OCI-LY7 (cell line): ENCODE data around the gene SLC45A1.

ENCODE experiments used
- EZH2phosphoT487 ChIP-seq: fragments of 200-600 bp; sonication (generic); IDR thresholded peaks from 2 replicates; pipeline ENCODE4 v1.6.1; 2018; ENCODE audit warnings: low read depth, borderline replicate concordance, mild to moderate bottlenecking, mixed run types, antibody characterized with exemption, low read length, moderate library complexity, mixed read lengths
- TF ChIP-seq, protein P1 (sequence below): fragments of 200-600 bp; sonication (generic); conservative IDR thresholded peaks from 2 replicates; pipeline ENCODE4 v1.5.1; 2014; ENCODE audit warnings: mild to moderate bottlenecking, antibody characterized with exemption, low read length, moderate library complexity, mixed read lengths

DNA sequence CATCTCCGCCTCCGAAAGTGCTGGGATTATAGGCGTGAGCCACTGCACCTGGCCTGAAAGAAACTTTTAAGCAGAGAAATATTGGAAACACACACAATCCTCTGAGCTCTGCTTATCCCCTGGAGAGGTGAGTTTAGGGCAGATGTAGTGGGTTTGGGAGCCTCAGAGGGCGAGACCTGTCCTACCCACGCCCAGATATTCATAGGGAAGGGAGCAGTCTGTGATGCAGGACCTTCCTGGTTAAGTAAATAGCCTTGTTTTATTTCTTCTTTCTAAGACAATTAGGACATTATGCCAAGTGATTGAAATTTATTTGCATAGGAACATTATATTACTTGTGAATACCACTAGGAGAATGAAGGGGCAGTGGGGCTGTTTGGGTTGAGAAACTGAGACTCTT, 18.0 kb upstream of the SLC45A1 start:
- TF ChIP-seq, protein P1, sequence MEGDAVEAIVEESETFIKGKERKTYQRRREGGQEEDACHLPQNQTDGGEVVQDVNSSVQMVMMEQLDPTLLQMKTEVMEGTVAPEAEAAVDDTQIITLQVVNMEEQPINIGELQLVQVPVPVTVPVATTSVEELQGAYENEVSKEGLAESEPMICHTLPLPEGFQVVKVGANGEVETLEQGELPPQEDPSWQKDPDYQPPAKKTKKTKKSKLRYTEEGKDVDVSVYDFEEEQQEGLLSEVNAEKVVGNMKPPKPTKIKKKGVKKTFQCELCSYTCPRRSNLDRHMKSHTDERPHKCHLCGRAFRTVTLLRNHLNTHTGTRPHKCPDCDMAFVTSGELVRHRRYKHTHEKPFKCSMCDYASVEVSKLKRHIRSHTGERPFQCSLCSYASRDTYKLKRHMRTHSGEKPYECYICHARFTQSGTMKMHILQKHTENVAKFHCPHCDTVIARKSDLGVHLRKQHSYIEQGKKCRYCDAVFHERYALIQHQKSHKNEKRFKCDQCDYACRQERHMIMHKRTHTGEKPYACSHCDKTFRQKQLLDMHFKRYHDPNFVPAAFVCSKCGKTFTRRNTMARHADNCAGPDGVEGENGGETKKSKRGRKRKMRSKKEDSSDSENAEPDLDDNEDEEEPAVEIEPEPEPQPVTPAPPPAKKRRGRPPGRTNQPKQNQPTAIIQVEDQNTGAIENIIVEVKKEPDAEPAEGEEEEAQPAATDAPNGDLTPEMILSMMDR, result no peak
- TF ChIP-seq EZH2phosphoT487, result no peak
